GM23248 (cell line): ENCODE results near the gene COL27A1. TPM values are rescaled to one million over a fixed set of nuclear protein-coding genes. Genes with fewer than 3 reads are reported as not detected.

Experiments used
- DNase-seq: peaks from one replicate; pipeline ENCODE4 v3.0.0-alpha.2; 2015
- H2AFZ ChIP-seq: fragments of 200-600 bp; sonication (generic); 2 replicates; pipeline ENCODE4 v1.6.1; 2016; ENCODE audit warnings: antibody characterized with exemption
- H3F3A ChIP-seq: fragments of 200-600 bp; sonication (generic); 2 replicates; pipeline ENCODE4 v1.6.1; 2016; ENCODE audit warnings: mild to moderate bottlenecking, antibody characterized with exemption, mixed run types; ENCODE audit not compliant: insufficient read depth
- H3K27ac ChIP-seq: fragments of 200-600 bp; sonication (generic); 2 replicates; pipeline ENCODE4 v1.5.1; 2016; ENCODE audit warnings: mild to moderate bottlenecking
- H3K27me3 ChIP-seq: fragments of 200-600 bp; sonication (generic); replicated peaks from 2 replicates; pipeline ENCODE4 v1.6.1; 2016; ENCODE audit warnings: mild to moderate bottlenecking; ENCODE audit not compliant: insufficient read depth
- H3K36me3 ChIP-seq: fragments of 200-600 bp; sonication (generic); 2 replicates; pipeline ENCODE4 v1.6.1; 2016; ENCODE audit warnings: low read depth, mild to moderate bottlenecking
- H3K4me1 ChIP-seq: fragments of 200-600 bp; sonication (generic); 2 replicates; pipeline ENCODE4 v1.6.1; 2016; ENCODE audit warnings: mild to moderate bottlenecking; ENCODE audit not compliant: insufficient read depth
- H3K4me2 ChIP-seq: fragments of 200-600 bp; sonication (generic); one replicate; pipeline ENCODE4 v1.6.1; 2016; ENCODE audit warnings: mild to moderate bottlenecking; ENCODE audit not compliant: unreplicated experiment
- H3K4me3 ChIP-seq: fragments of 200-600 bp; sonication (generic); 2 replicates; pipeline ENCODE4 v1.5.1; 2016; ENCODE audit warnings: mild to moderate bottlenecking
- H3K79me2 ChIP-seq: fragments of 200-600 bp; sonication (generic); 2 replicates; pipeline ENCODE4 v1.6.1; 2016; ENCODE audit warnings: mild to moderate bottlenecking; ENCODE audit not compliant: insufficient read depth
- H3K9ac ChIP-seq: fragments of 200-600 bp; sonication (generic); 2 replicates; pipeline ENCODE4 v1.6.1; 2016; ENCODE audit warnings: mild to moderate bottlenecking
- H3K9me2 ChIP-seq: fragments of 200-600 bp; sonication (generic); 2 replicates; pipeline ENCODE4 v1.6.1; 2016; ENCODE audit warnings: mixed run types, mild to moderate bottlenecking, moderate library complexity; ENCODE audit not compliant: insufficient read depth
- H3K9me3 ChIP-seq: fragments of 200-600 bp; sonication (generic); one replicate; pipeline ENCODE4 v1.6.1; 2017; ENCODE audit warnings: low read depth
- H4K20me1 ChIP-seq: fragments of 200-600 bp; sonication (generic); 2 replicates; pipeline ENCODE4 v1.6.0; 2016; ENCODE audit not compliant: insufficient read depth
- EZH2 ChIP-seq: fragments of 200-600 bp; sonication (generic); IDR thresholded peaks from 2 replicates; pipeline ENCODE4 v1.6.1; 2018; ENCODE audit warnings: antibody characterized with exemption, mild to moderate bottlenecking; ENCODE audit not compliant: insufficient read depth, poor library complexity, severe bottlenecking
- EZH2phosphoT487 ChIP-seq: fragments of 200-600 bp; sonication (generic); IDR thresholded peaks from 2 replicates; pipeline ENCODE4 v1.6.1; 2018; ENCODE audit warnings: antibody characterized with exemption, moderate library complexity, mild to moderate bottlenecking, low read depth; ENCODE audit not compliant: insufficient read depth
- WGBS, 2 experiments: methylation state at CpG; one replicate each; pipeline ENCODE4 v1.1.6; 2015 to 2017; ENCODE audit warnings: low lambda C conversion rate in 2 of 2, low coverage in 1 of 2; ENCODE audit errors: missing lambda C conversion rate in 2 of 2; 5-methylcytosine and 5-hydroxymethylcytosine counted together
- in situ Hi-C: fragments of 300-500 bp; cut with MboI; formaldehyde crosslinking; loops from 2 replicates; pipeline ENCODE4 v1.15.0; 2020
- polyA plus RNA-seq: library from polyadenylated mRNA; unstranded; fragments of >200 nt; fragmentation: Nextera tagmentation; extraction: Ambion mirVana; gene quantifications from 2 replicates; pipeline ENCODE4 v1.2.1, GENCODE V29; 2016
- total RNA-seq: library from RNA; depleted of rRNA; stranded (reverse); fragments of >200 nt; shearing (Covaris generic); gene quantifications from 2 replicates; pipeline ENCODE4 v1.2.3, GENCODE V29; 2014

COL27A1 gene
- total and polyA plus RNA-seq, 2 experiments from 2014 or later: 1.6 to 2.3 TPM

GRCh38 chr9:114309096-114309495 lies 153.8 kb downstream of the COL27A1 start:
- Histone ChIP-seq H3K9me3 (no peaks in the 10 kb centered on the region), H3K4me3 (no peak overlapping the region), H3K27me3 (no peaks in the 10 kb centered on the region), H3K9ac (no peak overlapping the region), H3F3A (no peaks in the 10 kb centered on the region), H3K9me2 (no peaks in the 10 kb centered on the region), H3K36me3 (no peaks in the 10 kb centered on the region), H3K4me2 (no peak overlapping the region), H3K27ac (no peak overlapping the region), H3K4me1 (no peaks in the 10 kb centered on the region), H4K20me1 (no peaks in the 10 kb centered on the region), H2AFZ (no peak overlapping the region), H3K79me2 (no peaks in the 10 kb centered on the region)
- DNase-seq: no peak
- WGBS, 2 experiments: 88 to 90% methylated on average over 13 of the region's 13 CpGs
- TF ChIP-seq EZH2 (no peak), EZH2phosphoT487 (no peak)
- in situ Hi-C loops: no loop called here

DNA sequence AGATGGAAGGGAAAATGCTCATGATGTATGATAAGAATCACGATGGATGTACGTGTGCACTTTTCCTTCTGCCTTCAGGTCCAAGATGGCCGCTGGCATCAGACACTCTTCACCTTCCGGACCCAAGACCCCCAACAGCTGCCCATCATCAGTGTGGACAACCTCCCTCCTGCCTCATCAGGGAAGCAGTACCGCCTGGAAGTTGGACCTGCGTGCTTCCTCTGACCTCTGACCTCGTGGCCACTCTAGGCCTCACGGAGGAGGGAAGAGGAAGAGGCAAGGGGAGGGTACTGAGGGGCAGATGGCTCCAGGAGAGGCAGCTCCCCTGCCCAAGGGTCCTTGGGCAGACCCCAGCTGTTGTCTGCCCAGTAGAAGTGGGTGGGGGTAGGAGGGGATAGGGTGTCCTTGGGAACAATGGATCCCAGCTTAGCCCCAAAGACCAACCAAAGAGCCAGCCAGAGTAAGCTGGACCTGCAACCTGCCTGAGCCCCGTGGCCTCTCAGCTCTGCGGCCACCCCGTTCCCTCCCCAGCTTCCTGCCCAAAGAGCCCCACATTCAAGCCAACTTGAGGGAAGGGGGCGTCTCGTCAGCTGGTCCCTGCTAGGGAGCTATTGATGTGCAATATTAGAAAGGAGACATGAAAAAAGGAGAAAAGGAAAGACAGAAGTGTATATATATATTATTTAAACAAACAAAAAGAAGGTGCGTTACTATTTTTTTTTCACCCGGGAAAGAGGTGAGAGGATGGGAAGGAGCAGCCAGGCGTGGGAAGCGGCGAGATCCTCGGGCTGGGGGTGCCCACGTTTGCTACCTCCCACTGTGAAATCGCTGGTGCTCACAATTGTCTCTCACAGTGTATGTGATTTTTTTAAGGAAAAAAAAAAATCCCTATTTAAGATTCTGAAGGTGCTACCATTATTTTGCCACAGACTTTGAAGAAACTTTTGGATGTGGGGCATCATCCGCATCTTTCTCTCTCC lies 155.4 kb downstream of the COL27A1 start:
- no peaks in the 10 kb centered on the region for H4K20me1 ChIP-seq
- H2AFZ ChIP-seq: no peak overlapping the region
- H3K4me1 ChIP-seq: no peaks in the 10 kb centered on the region
- in situ Hi-C loops: no loop called here
- DNase-seq: no peak
- H3K4me2 ChIP-seq: no peak overlapping the region
- no peaks in the 10 kb centered on the region for H3K9me3 ChIP-seq
- no peaks in the 10 kb centered on the region for H3K27me3 ChIP-seq
- H3K79me2 ChIP-seq: no peaks in the 10 kb centered on the region
- WGBS, 2 experiments: 89 to 91% methylated on average over 22 of the region's 22 CpGs
- H3F3A ChIP-seq: no peaks in the 10 kb centered on the region
- no peak overlapping the region for H3K4me3 ChIP-seq
- H3K27ac ChIP-seq: no peak overlapping the region
- TF ChIP-seq EZH2phosphoT487: no peak
- no peak for TF ChIP-seq EZH2
- no peak overlapping the region for H3K9ac ChIP-seq
- no peaks in the 10 kb centered on the region for H3K36me3 ChIP-seq
- H3K9me2 ChIP-seq: no peaks in the 10 kb centered on the region

GRCh38 chr9:114311571-114312512 lies 156.5 kb downstream of the COL27A1 start:
- H3K9me2 ChIP-seq: no peaks in the 10 kb centered on the region
- no peaks in the 10 kb centered on the region for H3K27me3 ChIP-seq
- H3K79me2 ChIP-seq: no peaks in the 10 kb centered on the region
- H4K20me1 ChIP-seq: no peaks in the 10 kb centered on the region
- 96 to 97% methylated on average over 28 of the region's 28 CpGs for WGBS, 2 experiments
- no peak for DNase-seq
- H3K4me3 ChIP-seq: no peak overlapping the region
- H3K4me2 ChIP-seq: no peak overlapping the region
- no peak for TF ChIP-seq EZH2
- TF ChIP-seq EZH2phosphoT487: no peak
- H2AFZ ChIP-seq: no peak overlapping the region
- no peaks in the 10 kb centered on the region for H3K9me3 ChIP-seq
- no peak overlapping the region for H3K27ac ChIP-seq
- H3F3A ChIP-seq: no peaks in the 10 kb centered on the region
- H3K36me3 ChIP-seq: no peaks in the 10 kb centered on the region
- no peak overlapping the region for H3K9ac ChIP-seq
- in situ Hi-C loops: no loop called here
- no peaks in the 10 kb centered on the region for H3K4me1 ChIP-seq

DNA sequence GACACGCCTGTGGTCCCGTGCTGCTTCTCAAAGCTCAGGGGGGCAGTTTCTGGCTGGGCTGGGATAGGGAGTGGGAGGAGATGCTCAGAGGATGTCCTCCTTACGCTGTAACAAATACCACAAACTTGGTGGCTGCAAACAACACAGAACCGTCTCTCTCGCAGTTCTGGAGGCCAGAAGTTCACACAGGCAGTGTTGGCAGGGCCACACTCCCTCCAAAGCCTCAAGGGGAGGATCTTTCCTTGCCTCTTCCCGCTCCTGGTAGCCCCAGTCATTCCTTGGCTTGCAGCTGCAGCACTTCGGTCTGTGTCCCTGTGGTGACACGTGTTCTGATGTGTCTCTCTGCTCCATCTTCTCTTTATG lies 157.2 kb downstream of the COL27A1 start:
- Histone ChIP-seq H2AFZ (no peak overlapping the region), H3K36me3 (no peaks in the 10 kb centered on the region), H3F3A (no peaks in the 10 kb centered on the region), H3K9me2 (no peaks in the 10 kb centered on the region), H3K79me2 (no peaks in the 10 kb centered on the region), H3K27ac (no peak overlapping the region), H3K4me2 (no peak overlapping the region), H3K27me3 (no peaks in the 10 kb centered on the region), H4K20me1 (no peaks in the 10 kb centered on the region), H3K4me1 (0 out of 2 replicates have a peak, but pooled peaks cover under 1% of the 10 kb centered on the region), H3K9ac (no peak overlapping the region), H3K4me3 (no peak overlapping the region), H3K9me3 (no peaks in the 10 kb centered on the region)
- WGBS, 2 experiments: 78 to 83% methylated on average over 8 of the region's 8 CpGs
- TF ChIP-seq EZH2phosphoT487 (no peak), EZH2 (no peak)
- no peak for DNase-seq
- in situ Hi-C loops: no loop called here
